ENCODE data around the gene PRODH2. TPM values are rescaled to one million over a fixed set of nuclear protein-coding genes. Genes with fewer than 3 reads are reported as not detected.
"Not testable (repeated sequence)": the region's sequence is repeated elsewhere in the genome, so short reads cannot be mapped to it uniquely, and the experiment has no call there.

Gene PRODH2
- total RNA-seq, 1 experiment from 2014 or later, result not detected

DNA sequence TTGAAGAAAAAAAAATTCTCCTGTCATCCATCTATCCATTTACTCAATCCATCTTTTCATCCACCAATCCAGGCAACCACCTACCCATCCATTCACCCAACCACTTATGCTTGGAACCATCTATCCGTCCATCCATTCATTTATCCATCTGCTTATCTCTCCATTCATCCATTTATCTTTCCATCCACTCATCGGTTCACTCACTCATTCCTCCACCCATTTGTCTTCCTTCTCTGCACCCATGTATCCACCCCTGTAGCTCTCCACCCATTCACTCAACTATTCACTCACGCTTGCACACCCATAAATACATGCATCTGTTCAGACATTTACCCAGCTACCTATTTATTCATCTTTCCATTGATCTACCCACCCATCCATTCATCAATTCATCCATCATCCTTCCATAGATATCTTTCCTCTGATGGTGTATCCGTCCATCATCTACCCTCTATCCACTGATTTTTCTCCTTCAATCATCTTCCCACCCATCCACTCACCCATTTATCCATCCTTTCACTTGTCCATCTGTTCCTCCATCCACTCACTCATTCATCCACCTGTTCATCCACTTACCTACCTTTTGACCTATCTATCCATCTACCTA lies 30.1 kb upstream of the PRODH2 start:
- no peaks in the 10 kb centered on the region for H3K4me1 ChIP-seq (replicated peaks; ENCODE audit: insufficient read depth)
- TF ChIP-seq, protein P1, sequence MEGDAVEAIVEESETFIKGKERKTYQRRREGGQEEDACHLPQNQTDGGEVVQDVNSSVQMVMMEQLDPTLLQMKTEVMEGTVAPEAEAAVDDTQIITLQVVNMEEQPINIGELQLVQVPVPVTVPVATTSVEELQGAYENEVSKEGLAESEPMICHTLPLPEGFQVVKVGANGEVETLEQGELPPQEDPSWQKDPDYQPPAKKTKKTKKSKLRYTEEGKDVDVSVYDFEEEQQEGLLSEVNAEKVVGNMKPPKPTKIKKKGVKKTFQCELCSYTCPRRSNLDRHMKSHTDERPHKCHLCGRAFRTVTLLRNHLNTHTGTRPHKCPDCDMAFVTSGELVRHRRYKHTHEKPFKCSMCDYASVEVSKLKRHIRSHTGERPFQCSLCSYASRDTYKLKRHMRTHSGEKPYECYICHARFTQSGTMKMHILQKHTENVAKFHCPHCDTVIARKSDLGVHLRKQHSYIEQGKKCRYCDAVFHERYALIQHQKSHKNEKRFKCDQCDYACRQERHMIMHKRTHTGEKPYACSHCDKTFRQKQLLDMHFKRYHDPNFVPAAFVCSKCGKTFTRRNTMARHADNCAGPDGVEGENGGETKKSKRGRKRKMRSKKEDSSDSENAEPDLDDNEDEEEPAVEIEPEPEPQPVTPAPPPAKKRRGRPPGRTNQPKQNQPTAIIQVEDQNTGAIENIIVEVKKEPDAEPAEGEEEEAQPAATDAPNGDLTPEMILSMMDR (conservative IDR thresholded peaks at IDR 0.05), result no peak
- TF ChIP-seq EZH2 (IDR thresholded peaks at IDR 0.05; ENCODE audit: low read depth), result no peak
- no peak overlapping the region for H3K4me3 ChIP-seq
- H3K27me3 ChIP-seq (ENCODE audit: insufficient read depth, low read depth), result peaks cover 75% of the 10 kb centered on the region
- no peaks in the 10 kb centered on the region for H3F3A ChIP-seq (ENCODE audit: insufficient read depth, low read depth)
- intact Hi-C loops (cut with micrococcal nuclease; ENCODE audit: unreplicated experiment), result no loop called here
- no peaks in the 10 kb centered on the region for H3K79me2 ChIP-seq (ENCODE audit: low read depth)
- DNase-seq, result no peak
- no peaks in the 10 kb centered on the region for H3K9me2 ChIP-seq (ENCODE audit: insufficient read depth)
- ChIA-PET CTCF (no interaction called here), POLR2A (ENCODE audit: unreplicated experiment) (no interaction called here)
- no TSS peak for BruUV-seq (replicated peaks)
- no peak overlapping the region for H2AFZ ChIP-seq
- no peak overlapping the region for H3K4me2 ChIP-seq
- no peaks in the 10 kb centered on the region for H3K9me3 ChIP-seq (ENCODE audit: insufficient read depth, low read depth)
- no peak overlapping the region for H3K27ac ChIP-seq
- no peaks in the 10 kb centered on the region for H3K36me3 ChIP-seq (ENCODE audit: low read depth)
- no peaks in the 10 kb centered on the region for H4K20me1 ChIP-seq (ENCODE audit: insufficient read depth)

DNA sequence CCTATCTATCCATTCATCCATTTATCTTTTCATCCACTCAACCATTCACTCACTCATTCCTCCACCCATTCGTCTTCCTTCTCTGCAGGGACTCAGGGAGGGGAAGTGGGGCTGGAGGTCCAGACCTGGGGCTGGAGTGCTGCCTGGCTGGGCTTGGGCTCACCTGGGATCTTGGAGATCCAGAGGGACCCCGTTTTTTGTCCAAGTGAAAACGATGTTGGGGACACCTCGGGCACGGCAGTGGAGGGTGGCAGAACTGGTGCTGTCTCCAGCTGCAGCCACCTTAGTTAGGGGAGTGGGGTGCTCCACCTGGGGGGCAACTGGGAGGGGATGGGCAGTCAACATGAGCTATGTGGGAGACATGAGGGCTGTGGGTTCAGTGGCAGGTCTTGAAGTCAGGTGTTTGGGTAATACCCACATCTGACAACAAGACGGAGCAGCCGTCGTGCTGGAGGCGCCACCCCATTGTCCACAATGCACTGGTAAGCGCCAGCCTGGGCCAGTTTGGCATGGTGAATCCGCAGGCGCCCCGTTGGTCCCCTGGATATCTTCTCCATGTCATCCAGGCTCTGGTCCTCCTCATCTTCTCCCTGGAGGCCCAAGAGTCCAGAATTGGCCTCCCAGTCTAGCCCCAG lies 29.4 kb upstream of the PRODH2 start:
- Histone ChIP-seq H3F3A (ENCODE audit: insufficient read depth, low read depth) (0 out of 2 replicates have a peak, but pooled peaks cover 3% of the 10 kb centered on the region), H3K27ac (no peak overlapping the region), H3K27me3 (ENCODE audit: insufficient read depth, low read depth) (peaks cover 77% of the 10 kb centered on the region), H3K9me3 (ENCODE audit: insufficient read depth, low read depth) (no peaks in the 10 kb centered on the region), H2AFZ (no peak overlapping the region), H4K20me1 (ENCODE audit: insufficient read depth) (no peaks in the 10 kb centered on the region), H3K79me2 (ENCODE audit: low read depth) (no peaks in the 10 kb centered on the region), H3K4me2 (no peak overlapping the region), H3K4me1 (replicated peaks; ENCODE audit: insufficient read depth) (no peaks in the 10 kb centered on the region), H3K9me2 (ENCODE audit: insufficient read depth) (no peaks in the 10 kb centered on the region), H3K4me3 (no peak overlapping the region), H3K36me3 (ENCODE audit: low read depth) (no peaks in the 10 kb centered on the region)
- DNase-seq, result no peak
- intact Hi-C loops (cut with micrococcal nuclease; ENCODE audit: unreplicated experiment), result no loop called here
- BruUV-seq (replicated peaks), result no TSS peak
- POLR2A ChIA-PET (ENCODE audit: unreplicated experiment), result no interaction called here
- TF ChIP-seq EZH2 (IDR thresholded peaks at IDR 0.05; ENCODE audit: low read depth), result no peak
- TF ChIP-seq, protein P1 (conservative IDR thresholded peaks at IDR 0.05), result no peak
- CTCF ChIA-PET, result no interaction called here

DNA sequence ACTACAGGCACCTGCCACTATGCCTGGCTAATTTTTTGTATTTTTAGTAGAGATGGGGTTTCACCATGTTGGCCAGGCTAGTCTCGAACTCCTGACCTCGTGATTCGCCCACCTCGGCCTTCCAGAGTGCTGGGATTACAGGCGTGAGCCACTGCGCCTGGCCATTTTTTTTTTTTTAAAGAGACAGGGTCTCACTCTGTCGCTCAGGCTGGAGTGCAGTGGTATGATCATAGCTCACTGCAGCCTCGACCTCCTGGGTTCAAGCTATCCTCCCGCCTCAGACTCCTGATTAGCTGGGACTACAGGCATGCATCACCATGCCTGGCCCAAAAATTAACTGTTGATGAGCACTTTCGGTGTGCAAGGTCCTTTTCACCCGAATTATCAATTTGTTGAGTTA lies 23.5 kb upstream of the PRODH2 start:
- H3K4me1 ChIP-seq (replicated peaks; ENCODE audit: insufficient read depth); H3K36me3 ChIP-seq (ENCODE audit: low read depth); H3K9me2 ChIP-seq (ENCODE audit: insufficient read depth); DNase-seq; H3K9me3 ChIP-seq (ENCODE audit: insufficient read depth, low read depth); BruUV-seq (replicated peaks); intact Hi-C loops (cut with micrococcal nuclease; ENCODE audit: unreplicated experiment); H3K27ac ChIP-seq; H2AFZ ChIP-seq; H3K4me3 ChIP-seq; H3F3A ChIP-seq (ENCODE audit: insufficient read depth, low read depth); H4K20me1 ChIP-seq (ENCODE audit: insufficient read depth); H3K4me2 ChIP-seq; H3K79me2 ChIP-seq (ENCODE audit: low read depth): not testable (repeated sequence)
- peaks cover 90% of the 10 kb centered on the region for H3K27me3 ChIP-seq (ENCODE audit: insufficient read depth, low read depth)
- CTCF ChIA-PET, result interaction anchor here (0.5 kb wide), 2 partner anchors 18 to 409 kb away, joined by 4 to 14 read pairs; no protein-coding TSS in a partner anchor
- POLR2A ChIA-PET (ENCODE audit: unreplicated experiment), result interaction anchor here (0.6 kb wide), 1 partner anchor 32 kb away, joined by 7 read pairs; no protein-coding TSS in a partner anchor
